Sigmoid colon (tissue), 4 donors: Measurements from ENCODE around the gene ACBD6.

Experiments used
- EP300 ChIP-seq, 4 donors: sonication (generic); formaldehyde crosslinking; IDR thresholded peaks; one replicate each; pipeline ENCODE4 v1.6.1; 2017; ENCODE audit warnings: antibody characterized with exemption in 4 of 4
- POLR2A ChIP-seq, 2 donors: fragments of 450-650 bp; IDR thresholded peaks; one replicate each; pipeline ENCODE4 v1.6.1; 2016; ENCODE audit warnings: antibody characterized with exemption in 2 of 2, mild to moderate bottlenecking in 2 of 2, moderate library complexity in 2 of 2
- TF ChIP-seq, protein P1 (sequence below), 4 experiments: fragments of 450-650 bp in 3 of 4; fragments of 200-600 bp in 1 of 4; IDR thresholded peaks; one replicate each; pipeline ENCODE4 v1.5.1; 2016 to 2019; ENCODE audit warnings: antibody characterized with exemption in 4 of 4, mild to moderate bottlenecking in 3 of 4, moderate library complexity in 2 of 4

DNA sequence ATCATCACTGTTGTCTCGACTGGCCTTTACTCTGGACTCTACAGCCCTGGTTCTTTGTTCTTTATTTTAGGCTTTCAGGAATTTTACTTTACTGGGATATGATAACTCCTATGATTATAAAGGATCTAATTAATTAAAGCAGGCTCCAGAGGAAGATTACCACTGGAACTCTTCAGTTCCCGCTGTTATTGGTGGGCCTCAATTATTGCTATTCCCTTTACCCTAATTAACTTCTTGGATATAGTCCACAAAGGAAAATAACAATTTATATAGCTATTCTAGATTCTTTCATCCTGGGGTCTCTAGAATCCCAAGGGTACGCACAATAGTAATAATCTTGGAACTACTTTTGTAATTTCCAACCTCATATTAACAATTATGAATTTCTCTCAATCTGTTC lies 47.9 kb upstream of the ACBD6 start:
- TF ChIP-seq, protein P1, sequence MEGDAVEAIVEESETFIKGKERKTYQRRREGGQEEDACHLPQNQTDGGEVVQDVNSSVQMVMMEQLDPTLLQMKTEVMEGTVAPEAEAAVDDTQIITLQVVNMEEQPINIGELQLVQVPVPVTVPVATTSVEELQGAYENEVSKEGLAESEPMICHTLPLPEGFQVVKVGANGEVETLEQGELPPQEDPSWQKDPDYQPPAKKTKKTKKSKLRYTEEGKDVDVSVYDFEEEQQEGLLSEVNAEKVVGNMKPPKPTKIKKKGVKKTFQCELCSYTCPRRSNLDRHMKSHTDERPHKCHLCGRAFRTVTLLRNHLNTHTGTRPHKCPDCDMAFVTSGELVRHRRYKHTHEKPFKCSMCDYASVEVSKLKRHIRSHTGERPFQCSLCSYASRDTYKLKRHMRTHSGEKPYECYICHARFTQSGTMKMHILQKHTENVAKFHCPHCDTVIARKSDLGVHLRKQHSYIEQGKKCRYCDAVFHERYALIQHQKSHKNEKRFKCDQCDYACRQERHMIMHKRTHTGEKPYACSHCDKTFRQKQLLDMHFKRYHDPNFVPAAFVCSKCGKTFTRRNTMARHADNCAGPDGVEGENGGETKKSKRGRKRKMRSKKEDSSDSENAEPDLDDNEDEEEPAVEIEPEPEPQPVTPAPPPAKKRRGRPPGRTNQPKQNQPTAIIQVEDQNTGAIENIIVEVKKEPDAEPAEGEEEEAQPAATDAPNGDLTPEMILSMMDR (IDR thresholded peaks at IDR 0.05) = no peak
- TF ChIP-seq EP300 (IDR thresholded peaks at IDR 0.05) (no peak), POLR2A (IDR thresholded peaks at IDR 0.05) (no peak)
